Hepatocyte (in vitro differentiated cells): ENCODE results near the gene P3H3. TPM values are rescaled to one million over a fixed set of nuclear protein-coding genes. Genes with fewer than 3 reads are reported as not detected.
"Not testable (repeated sequence)": the region's sequence is repeated elsewhere in the genome, so short reads cannot be mapped to it uniquely, and the experiment has no call there.

Experiments used
- DNase-seq: peaks from one replicate; pipeline ENCODE4 v3.0.0-alpha.2; 2016; ENCODE audit warnings: low spot score
- H2AFZ ChIP-seq: fragments of 200-600 bp; sonication (generic); 2 replicates; pipeline ENCODE4 v1.6.0; 2016; ENCODE audit warnings: antibody characterized with exemption, mild to moderate bottlenecking
- H3K27ac ChIP-seq: fragments of 200-600 bp; sonication (generic); 2 replicates; pipeline ENCODE4 v1.5.1; 2016; ENCODE audit warnings: mild to moderate bottlenecking
- H3K27me3 ChIP-seq: fragments of 200-600 bp; sonication (generic); 2 replicates; pipeline ENCODE4 v1.6.1; 2016
- H3K36me3 ChIP-seq: fragments of 200-600 bp; sonication (generic); replicated peaks from 2 replicates; pipeline ENCODE4 v1.5.1; 2016; ENCODE audit warnings: low read depth; ENCODE audit not compliant: insufficient read depth
- H3K4me1 ChIP-seq: fragments of 200-600 bp; sonication (generic); 2 replicates; pipeline ENCODE4 v1.5.1; 2016; ENCODE audit warnings: mild to moderate bottlenecking, moderate library complexity; ENCODE audit not compliant: insufficient read depth
- H3K4me2 ChIP-seq: fragments of 200-600 bp; sonication (generic); 2 replicates; pipeline ENCODE4 v1.6.0; 2016
- H3K4me3 ChIP-seq: fragments of 200-600 bp; sonication (generic); 2 replicates; pipeline ENCODE4 v1.5.1; 2016; ENCODE audit warnings: mild to moderate bottlenecking
- H3K79me2 ChIP-seq: fragments of 200-600 bp; sonication (generic); 2 replicates; pipeline ENCODE4 v1.6.0; 2017; ENCODE audit warnings: mild to moderate bottlenecking
- H3K9me2 ChIP-seq: fragments of 200-600 bp; sonication (generic); replicated peaks from 2 replicates; pipeline ENCODE4 v1.6.0; 2017; ENCODE audit warnings: mild to moderate bottlenecking; ENCODE audit not compliant: insufficient read depth
- H3K9me3 ChIP-seq: fragments of 200-600 bp; sonication (generic); 2 replicates; pipeline ENCODE4 v1.5.1; 2016; ENCODE audit warnings: low read depth, mild to moderate bottlenecking
- H4K20me1 ChIP-seq: fragments of 200-600 bp; sonication (generic); 2 replicates; pipeline ENCODE4 v1.6.0; 2016; ENCODE audit warnings: mild to moderate bottlenecking; ENCODE audit not compliant: insufficient read depth, poor library complexity, severe bottlenecking
- EZH2 ChIP-seq: fragments of 200-600 bp; sonication (generic); IDR thresholded peaks from 2 replicates; pipeline ENCODE4 v1.6.1; 2016; ENCODE audit warnings: antibody characterized with exemption, mild to moderate bottlenecking, borderline replicate concordance
- EZH2phosphoT487 ChIP-seq: fragments of 200-600 bp; sonication (generic); IDR thresholded peaks from one replicate; pipeline ENCODE4 v1.6.1; 2018; ENCODE audit warnings: antibody characterized with exemption, mild to moderate bottlenecking, low read depth, moderate library complexity; ENCODE audit not compliant: unreplicated experiment, severe bottlenecking
- WGBS: methylation state at CpG from one replicate; pipeline ENCODE4 v1.1.6; 2016; ENCODE audit warnings: low lambda C conversion rate; ENCODE audit errors: missing lambda C conversion rate; 5-methylcytosine and 5-hydroxymethylcytosine counted together
- polyA plus RNA-seq: library from polyadenylated mRNA; unstranded; fragments of >200 nt; fragmentation: Nextera tagmentation; extraction: Ambion mirVana; gene quantifications from 2 replicates; pipeline ENCODE4 v1.2.1, GENCODE V29; 2016
- total RNA-seq: library from RNA; depleted of rRNA; stranded (reverse); fragments of >200 nt; gene quantifications from 2 replicates; pipeline ENCODE4 v1.2.3, GENCODE V29; 2014
- TF ChIP-seq, protein P1 (sequence below): fragments of 200-600 bp; sonication (generic); IDR thresholded peaks from 2 replicates; pipeline ENCODE4 v1.5.1; 2016; ENCODE audit warnings: antibody characterized with exemption, mild to moderate bottlenecking; ENCODE audit not compliant: poor library complexity

P3H3 gene
- total and polyA plus RNA-seq, 2 experiments from 2014 or later: 38.1 to 38.6 TPM

DNA sequence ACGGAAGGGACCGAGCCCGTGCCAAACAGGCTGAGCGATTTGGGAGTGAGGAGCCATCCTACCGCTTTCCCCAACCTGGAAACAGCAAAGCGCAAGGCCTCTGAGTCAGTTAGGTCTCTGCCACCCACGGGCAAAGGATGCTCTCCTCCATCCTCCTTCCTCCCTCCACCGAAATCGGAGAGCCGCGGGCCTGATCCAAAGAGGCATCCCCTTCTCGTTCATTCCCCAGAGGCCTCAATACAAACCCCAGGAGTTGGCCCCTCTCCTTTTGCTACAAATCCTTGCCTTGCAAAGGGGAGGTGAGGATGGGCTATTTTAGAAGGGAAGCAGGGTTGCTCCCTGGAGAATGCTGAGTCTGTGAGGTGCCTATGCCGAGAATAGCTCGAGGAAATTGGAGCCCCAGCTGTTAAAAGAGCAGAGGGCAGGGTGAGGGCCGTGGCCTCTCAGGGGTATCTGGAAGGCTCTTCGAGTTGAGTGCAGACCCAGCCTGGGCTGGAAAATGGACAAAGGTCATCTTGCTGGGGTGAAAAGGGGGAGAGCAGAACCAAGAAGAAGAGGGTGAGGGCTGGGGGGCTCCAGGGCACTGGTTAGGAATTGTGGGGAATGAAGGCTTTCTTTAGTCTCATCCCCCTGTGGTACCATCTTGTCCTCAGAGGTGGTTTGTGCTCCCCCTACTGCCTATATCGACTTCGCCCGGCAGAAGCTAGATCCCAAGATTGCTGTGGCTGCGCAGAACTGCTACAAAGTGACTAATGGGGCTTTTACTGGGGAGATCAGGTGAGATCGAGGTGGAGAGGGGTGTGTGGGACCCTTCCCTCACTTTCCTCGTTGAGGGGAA is 40.2 kb downstream of the P3H3 start:
- H3K4me1 ChIP-seq: peaks cover 23% of the 10 kb centered on the region
- H3K4me3 ChIP-seq: peak overlapping the region; percentile 94
- peaks cover 36% of the 10 kb centered on the region for H3K79me2 ChIP-seq
- peak overlapping the region; percentile 97 for H3K27ac ChIP-seq
- TF ChIP-seq EZH2phosphoT487 (no peak), EZH2 (no peak)
- TF ChIP-seq, protein P1, sequence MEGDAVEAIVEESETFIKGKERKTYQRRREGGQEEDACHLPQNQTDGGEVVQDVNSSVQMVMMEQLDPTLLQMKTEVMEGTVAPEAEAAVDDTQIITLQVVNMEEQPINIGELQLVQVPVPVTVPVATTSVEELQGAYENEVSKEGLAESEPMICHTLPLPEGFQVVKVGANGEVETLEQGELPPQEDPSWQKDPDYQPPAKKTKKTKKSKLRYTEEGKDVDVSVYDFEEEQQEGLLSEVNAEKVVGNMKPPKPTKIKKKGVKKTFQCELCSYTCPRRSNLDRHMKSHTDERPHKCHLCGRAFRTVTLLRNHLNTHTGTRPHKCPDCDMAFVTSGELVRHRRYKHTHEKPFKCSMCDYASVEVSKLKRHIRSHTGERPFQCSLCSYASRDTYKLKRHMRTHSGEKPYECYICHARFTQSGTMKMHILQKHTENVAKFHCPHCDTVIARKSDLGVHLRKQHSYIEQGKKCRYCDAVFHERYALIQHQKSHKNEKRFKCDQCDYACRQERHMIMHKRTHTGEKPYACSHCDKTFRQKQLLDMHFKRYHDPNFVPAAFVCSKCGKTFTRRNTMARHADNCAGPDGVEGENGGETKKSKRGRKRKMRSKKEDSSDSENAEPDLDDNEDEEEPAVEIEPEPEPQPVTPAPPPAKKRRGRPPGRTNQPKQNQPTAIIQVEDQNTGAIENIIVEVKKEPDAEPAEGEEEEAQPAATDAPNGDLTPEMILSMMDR: no peak
- DNase-seq: no peak
- 7% methylated on average over 22 of the region's 22 CpGs for WGBS
- no peaks in the 10 kb centered on the region for H3K9me2 ChIP-seq
- H3K27me3 ChIP-seq: no peaks in the 10 kb centered on the region
- H4K20me1 ChIP-seq: peaks cover 21% of the 10 kb centered on the region
- H3K4me2 ChIP-seq: peak overlapping the region; percentile 84
- no peaks in the 10 kb centered on the region for H3K36me3 ChIP-seq
- H2AFZ ChIP-seq: peak overlapping the region; percentile 11
- H3K9me3 ChIP-seq: no peaks in the 10 kb centered on the region

GRCh38 chr12:6869049-6870021 is 41.1 kb downstream of the P3H3 start:
- no peak for TF ChIP-seq EZH2phosphoT487
- TF ChIP-seq, protein P1: peak; percentile 82
- Histone ChIP-seq H3K4me1 (peaks cover 28% of the 10 kb centered on the region), H2AFZ (no peak overlapping the region), H3K9me3 (no peaks in the 10 kb centered on the region), H3K79me2 (peaks cover 40% of the 10 kb centered on the region), H3K4me3 (peak overlapping the region; percentile 94), H3K4me2 (peak overlapping the region; percentile 84), H4K20me1 (peaks cover 21% of the 10 kb centered on the region), H3K36me3 (no peaks in the 10 kb centered on the region), H3K9me2 (no peaks in the 10 kb centered on the region), H3K27ac (peak overlapping the region; percentile 97), H3K27me3 (no peaks in the 10 kb centered on the region)
- peak; percentile 93 for DNase-seq
- WGBS: 36% methylated on average over 12 of the region's 12 CpGs

DNA sequence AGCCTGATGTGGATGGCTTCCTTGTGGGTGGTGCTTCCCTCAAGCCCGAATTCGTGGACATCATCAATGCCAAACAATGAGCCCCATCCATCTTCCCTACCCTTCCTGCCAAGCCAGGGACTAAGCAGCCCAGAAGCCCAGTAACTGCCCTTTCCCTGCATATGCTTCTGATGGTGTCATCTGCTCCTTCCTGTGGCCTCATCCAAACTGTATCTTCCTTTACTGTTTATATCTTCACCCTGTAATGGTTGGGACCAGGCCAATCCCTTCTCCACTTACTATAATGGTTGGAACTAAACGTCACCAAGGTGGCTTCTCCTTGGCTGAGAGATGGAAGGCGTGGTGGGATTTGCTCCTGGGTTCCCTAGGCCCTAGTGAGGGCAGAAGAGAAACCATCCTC is 42.1 kb downstream of the P3H3 start:
- not testable (repeated sequence) for H3K36me3 ChIP-seq, DNase-seq, H3K27ac ChIP-seq, H3K9me3 ChIP-seq, H2AFZ ChIP-seq, H3K9me2 ChIP-seq, H3K4me3 ChIP-seq, H3K27me3 ChIP-seq, H3K4me2 ChIP-seq
- Histone ChIP-seq H4K20me1 (peaks cover 21% of the 10 kb centered on the region), H3K4me1 (peaks cover 29% of the 10 kb centered on the region), H3K79me2 (peaks cover 44% of the 10 kb centered on the region)
- 93% methylated on average over 4 of the region's 4 CpGs for WGBS
